Measurements from ENCODE around the gene CASP2. TPM values are rescaled to one million over a fixed set of nuclear protein-coding genes. Genes with fewer than 3 reads are reported as not detected.

CASP2 gene
- total RNA-seq, 6 donors from 2014 or later: 9.1 to 34.8 (median 24.3) TPM

GRCh38 chr7:143314127-143314526, 26.0 kb downstream of the CASP2 start:
- Histone ChIP-seq H3K36me3 (peaks cover 0 to 7% (median 0%) of the 10 kb centered on the region in 4 donors), H3K27ac (no peak overlapping the region), H3K4me1 (no peaks in the 10 kb centered on the region), H3K4me3 (no peak overlapping the region), H3K27me3 (no peaks in the 10 kb centered on the region), H3K9me3 (no peaks in the 10 kb centered on the region)
- no peak for ATAC-seq (ENCODE audit: low FRiP score in 2 of 2)
- DNase-seq: no peak
- TF ChIP-seq POLR2A (IDR thresholded peaks at IDR 0.05) (no peak), POLR2AphosphoS5 (IDR thresholded peaks at IDR 0.05) (no peak)

DNA sequence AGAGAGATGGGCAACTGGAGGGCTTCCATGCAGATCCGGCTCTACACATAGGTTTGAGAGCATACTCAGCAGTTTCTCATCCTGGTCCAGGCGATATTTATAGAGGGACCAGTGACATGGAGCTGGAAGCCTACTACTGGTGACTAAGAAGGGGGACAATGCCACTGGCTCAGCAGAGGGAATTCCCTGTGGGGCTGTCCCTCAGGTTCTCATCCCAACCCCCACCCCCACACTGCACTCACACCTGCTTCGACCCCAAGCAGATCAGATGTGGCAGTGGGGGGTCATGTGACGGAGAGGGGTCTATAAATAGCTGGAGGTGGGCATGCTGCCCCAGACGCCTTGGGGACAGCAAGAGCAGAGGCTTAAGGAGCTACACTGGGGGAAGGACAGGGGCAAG, 27.6 kb downstream of the CASP2 start, which contains the start of gene CLCN1:
TSS of gene CLCN1 (plus strand) at position 336 of the 400 bp plus-strand sequence. CDS start 102 bp downstream, outside the sequence.
- no peak for ATAC-seq (ENCODE audit: low FRiP score in 2 of 2)
- no peak within 1 kb of the TSS for H3K27ac ChIP-seq
- H3K9me3 ChIP-seq: no peaks in the 10 kb centered on the region
- no peaks in the 10 kb centered on the region for H3K27me3 ChIP-seq
- no peak within 1 kb of the TSS for H3K4me3 ChIP-seq
- no peaks in the 10 kb centered on the region for H3K36me3 ChIP-seq
- TF ChIP-seq CTCF (IDR thresholded peaks at IDR 0.05) (no peak), EP300 (IDR thresholded peaks at IDR 0.05) (no peak), POLR2A (IDR thresholded peaks at IDR 0.05) (no peak), POLR2AphosphoS5 (IDR thresholded peaks at IDR 0.05) (no peak)
- no peak for DNase-seq
- H3K4me1 ChIP-seq: no peaks in the 10 kb centered on the region
- WGBS, 2 donors: 89 to 95% methylated on average over 4 to 5 of the region's 5 CpGs

DNA sequence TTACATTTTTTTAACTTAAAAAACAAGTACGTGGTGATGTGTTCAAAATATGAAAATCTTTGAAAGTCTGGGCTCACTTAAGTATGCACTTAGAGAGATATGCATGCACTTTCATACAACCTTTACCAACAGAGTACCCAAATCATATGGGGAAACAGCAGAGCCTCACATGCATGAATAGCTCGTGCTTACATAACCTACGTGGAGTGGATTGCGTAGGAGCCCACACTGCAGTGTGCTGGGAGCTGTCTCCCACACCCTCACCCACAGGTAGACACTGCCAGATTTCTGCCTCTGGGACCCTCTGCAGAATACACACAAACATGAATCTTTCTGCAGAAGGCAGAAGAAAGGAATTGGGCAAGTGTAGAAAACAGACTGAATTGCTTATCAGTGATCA, 28.3 kb downstream of the CASP2 start:
- TF ChIP-seq POLR2AphosphoS5 (IDR thresholded peaks at IDR 0.05) (no peak), CTCF (IDR thresholded peaks at IDR 0.05) (no peak), POLR2A (IDR thresholded peaks at IDR 0.05) (no peak), EP300 (IDR thresholded peaks at IDR 0.05) (no peak)

GRCh38 chr7:143318661-143319060, 30.5 kb downstream of the CASP2 start:
- WGBS, 2 donors: 50 to 77% methylated on average over 5 of the region's 5 CpGs
- Histone ChIP-seq H3K27ac (no peak overlapping the region), H3K27me3 (no peaks in the 10 kb centered on the region), H3K4me3 (no peak overlapping the region), H3K36me3 (no peaks in the 10 kb centered on the region), H3K4me1 (peaks cover 0 to 6% (median 0%) of the 10 kb centered on the region in 4 donors), H3K9me3 (no peaks in the 10 kb centered on the region)
- no peak for DNase-seq
- TF ChIP-seq POLR2AphosphoS5 (IDR thresholded peaks at IDR 0.05): no peak
- TF ChIP-seq POLR2A (IDR thresholded peaks at IDR 0.05): no peak
- TF ChIP-seq EP300 (IDR thresholded peaks at IDR 0.05): no peak
- no peak for TF ChIP-seq CTCF (IDR thresholded peaks at IDR 0.05)
- ATAC-seq (ENCODE audit: low FRiP score in 2 of 2): peak in 1 of 2 donors; percentile 32

More for the DNA sequence above, 28.3 kb downstream of the CASP2 start:
- WGBS, 2 donors: 55 to 69% methylated on average over 4 of the region's 4 CpGs
- Histone ChIP-seq H3K27me3 (no peaks in the 10 kb centered on the region), H3K36me3 (no peaks in the 10 kb centered on the region), H3K9me3 (no peaks in the 10 kb centered on the region), H3K27ac (no peak overlapping the region), H3K4me3 (no peak overlapping the region), H3K4me1 (no peaks in the 10 kb centered on the region)
- peak in 1 of 2 donors; percentile 17 for ATAC-seq (ENCODE audit: low FRiP score in 2 of 2)
- no peak for DNase-seq

DNA sequence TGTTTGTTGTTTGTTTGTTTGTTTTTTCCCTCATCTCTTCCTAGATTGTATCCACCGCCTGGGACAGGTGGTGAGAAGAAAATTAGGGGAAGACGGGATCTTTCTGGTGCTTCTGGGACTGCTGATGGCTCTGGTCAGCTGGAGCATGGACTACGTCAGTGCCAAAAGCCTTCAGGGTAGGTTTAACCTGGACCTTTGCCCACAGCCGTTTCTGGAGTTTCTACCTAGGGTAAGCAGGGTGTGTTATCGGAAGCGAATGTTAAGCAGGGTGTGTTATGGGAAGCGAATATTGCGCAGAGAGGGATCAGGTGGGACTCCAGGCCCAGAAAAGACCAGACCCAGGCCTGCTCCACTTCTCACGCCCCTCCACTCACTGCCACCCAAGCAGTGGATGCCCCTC, 32.5 kb downstream of the CASP2 start:
- Histone ChIP-seq H3K36me3 (no peaks in the 10 kb centered on the region), H3K4me1 (peaks cover 0 to 6% (median 0%) of the 10 kb centered on the region in 4 donors), H3K4me3 (no peak overlapping the region), H3K27ac (no peak overlapping the region), H3K9me3 (no peaks in the 10 kb centered on the region), H3K27me3 (no peaks in the 10 kb centered on the region)
- no peak for ATAC-seq (ENCODE audit: low FRiP score in 2 of 2)
- TF ChIP-seq POLR2AphosphoS5 (IDR thresholded peaks at IDR 0.05): no peak
- no peak for TF ChIP-seq CTCF (IDR thresholded peaks at IDR 0.05)
- no peak for TF ChIP-seq EP300 (IDR thresholded peaks at IDR 0.05)
- no peak for TF ChIP-seq POLR2A (IDR thresholded peaks at IDR 0.05)
- WGBS, 2 donors: 65 to 73% methylated on average over 9 of the region's 9 CpGs
- DNase-seq: no peak
